Fibroblast of skin of left quadriceps (primary cell): ENCODE measurements around the gene TXK.

ENCODE experiments used
- DNase-seq, 2 experiments: peaks; one replicate each; pipeline ENCODE4 v3.0.0-alpha.2; 2013; ENCODE audit warnings: low read depth in 2 of 2

The TXK gene

GRCh38 chr4:48021100-48021499 is 113.0 kb downstream of the TXK start:
- DNase-seq, result no peak

GRCh38 chr4:48018112-48018511 is 115.9 kb downstream of the TXK start:
- DNase-seq, result no peak

GRCh38 chr4:48017108-48017571 is 116.9 kb downstream of the TXK start:
- peak in 1 of 2 experiments; percentile 11 for DNase-seq
